ENCODE measurements around the gene GLRX3. TPM values are rescaled to one million over a fixed set of nuclear protein-coding genes. Genes with fewer than 3 reads are reported as not detected.

GLRX3 gene
- total RNA-seq, 1 experiment from 2014 or later = 188 TPM

GRCh38 chr10:130137659-130138478 is 1.7 kb downstream of the GLRX3 start:
- Histone ChIP-seq H3K4me1 (ENCODE audit: control insufficient read depth, insufficient read depth, low read length) (peaks cover 32% of the 10 kb centered on the region), H3K27me3 (ENCODE audit: control insufficient read depth, insufficient read depth, low read length) (no peaks in the 10 kb centered on the region), H3K4me3 (ENCODE audit: low read depth in 2 of 2, low read length in 2 of 2) (peak overlapping the region; percentile 76 to 97), H3K27ac (ENCODE audit: low read length) (peak overlapping the region; percentile 77), H3K36me3 (ENCODE audit: control insufficient read depth, insufficient read depth, low read length) (peaks cover 4% of the 10 kb centered on the region; the same call in 1 of the 2 replicates), H3K9me3 (ENCODE audit: control insufficient read depth, insufficient read depth, low read depth, low read length) (no peaks in the 10 kb centered on the region)
- POLR2A ChIA-PET = no interaction called here
- no peak for TF ChIP-seq SIN3A (IDR thresholded peaks at IDR 0.05; ENCODE audit: borderline replicate concordance, insufficient read depth, low read depth, low read length)
- TF ChIP-seq REST (IDR thresholded peaks at IDR 0.05; ENCODE audit: insufficient read depth in 1 of 2, low read depth in 2 of 2, low read length in 1 of 2) = no peak
- TF ChIP-seq TCF7L2 (IDR thresholded peaks at IDR 0.05; ENCODE audit: low read depth, low read length) = no peak
- no peak for TF ChIP-seq POLR2AphosphoS5 (IDR thresholded peaks at IDR 0.05; ENCODE audit: low read depth, low read length)
- TF ChIP-seq CTCF (IDR thresholded peaks at IDR 0.05) = no peak
- in situ Hi-C loops (cut with HindIII; ENCODE audit: low pct_unique_long_range_greater_than_20kb, low sequenced_read_pairs) = no loop called here
- ATAC-seq = no peak
- intact Hi-C loops (cut with micrococcal nuclease; ENCODE audit: unreplicated experiment) = loop anchor here (2.0 kb wide), 1 partner anchor 27 kb away; the partner anchor contains the start of gene C10orf143
- CTCF ChIA-PET = no interaction called here
- no TSS peak for BruUV-seq (replicated peaks)
- DNase-seq (ENCODE audit: low read depth, low spot score) = no peak

GRCh38 chr10:130138479-130138866 is 2.3 kb downstream of the GLRX3 start:
- peaks cover 4% of the 10 kb centered on the region; the same call in 1 of the 2 replicates for H3K36me3 ChIP-seq (ENCODE audit: control insufficient read depth, insufficient read depth, low read length)
- peak overlapping the region; percentile 77 for H3K27ac ChIP-seq (ENCODE audit: low read length)
- peak overlapping the region; percentile 76 to 97 for H3K4me3 ChIP-seq (ENCODE audit: low read depth in 2 of 2, low read length in 2 of 2)
- ChIA-PET CTCF (no interaction called here), POLR2A (no interaction called here)
- no peaks in the 10 kb centered on the region for H3K27me3 ChIP-seq (ENCODE audit: control insufficient read depth, insufficient read depth, low read length)
- DNase-seq (ENCODE audit: low read depth, low spot score) (peak; percentile 78), ATAC-seq (peak; percentile 54)
- H3K4me1 ChIP-seq (ENCODE audit: control insufficient read depth, insufficient read depth, low read length) = peaks cover 32% of the 10 kb centered on the region
- in situ Hi-C loops (cut with HindIII; ENCODE audit: low pct_unique_long_range_greater_than_20kb, low sequenced_read_pairs) = no loop called here
- no TSS peak for BruUV-seq (replicated peaks)
- intact Hi-C loops (cut with micrococcal nuclease; ENCODE audit: unreplicated experiment) = no loop called here
- no peaks in the 10 kb centered on the region for H3K9me3 ChIP-seq (ENCODE audit: control insufficient read depth, insufficient read depth, low read depth, low read length)
- TF ChIP-seq POLR2AphosphoS5 (IDR thresholded peaks at IDR 0.05; ENCODE audit: low read depth, low read length) = no peak
- no peak for TF ChIP-seq REST (IDR thresholded peaks at IDR 0.05; ENCODE audit: insufficient read depth in 1 of 2, low read depth in 2 of 2, low read length in 1 of 2)
- TF ChIP-seq TCF7L2 (IDR thresholded peaks at IDR 0.05; ENCODE audit: low read depth, low read length) = no peak
- no peak for TF ChIP-seq CTCF (IDR thresholded peaks at IDR 0.05)

Data from Panc1 (cell line).